ENCODE measurements around the gene SLC17A6. TPM values are rescaled to one million over a fixed set of nuclear protein-coding genes. Genes with fewer than 3 reads are reported as not detected.

Gene SLC17A6
- total RNA-seq, 1 experiment from 2014 or later = not detected

- intact Hi-C loops (cut with micrococcal nuclease) = loop anchor here (2.0 kb wide), 1 partner anchor 293 kb away; the partner anchor contains the start of gene FANCF
- H3K27ac Mint-ChIP-seq (ENCODE audit: low read depth, unreplicated experiment) = no peak overlapping the region
- H3K9me3 Mint-ChIP-seq (ENCODE audit: unreplicated experiment) = no peaks in the 10 kb centered on the region
- H3K4me3 Mint-ChIP-seq (ENCODE audit: unreplicated experiment) = no peak overlapping the region
- CTCF ChIA-PET = interaction anchor here (0.6 to 1.4 kb wide), 4 partner anchors 10 to 456 kb away, joined by 3 read pairs; no protein-coding TSS in a partner anchor
- peaks cover 49% of the 10 kb centered on the region for H3K27me3 Mint-ChIP-seq (ENCODE audit: insufficient read depth, unreplicated experiment)
- no peaks in the 10 kb centered on the region for H3K4me1 Mint-ChIP-seq (ENCODE audit: insufficient read depth, unreplicated experiment)
- POLR2A ChIA-PET = no interaction called here
- TF ChIP-seq CTCF (IDR thresholded peaks at IDR 0.05; ENCODE audit: unreplicated experiment) = no peak
- DNase-seq (ENCODE audit: unreplicated experiment) = no peak
- BruUV-seq (replicated peaks) = no TSS peak
- H3K36me3 Mint-ChIP-seq (ENCODE audit: insufficient read depth, unreplicated experiment) = no peaks in the 10 kb centered on the region
Measured at GRCh38 chr11:22331771-22332170, 6.4 kb upstream of the SLC17A6 start.

GRCh38 chr11:22336587-22336986, 1.6 kb upstream of the SLC17A6 start:
- BruUV-seq (replicated peaks) = no TSS peak
- Mint-ChIP-seq H3K36me3 (ENCODE audit: insufficient read depth, unreplicated experiment) (peaks cover 5% of the 10 kb centered on the region), H3K4me1 (ENCODE audit: insufficient read depth, unreplicated experiment) (no peaks in the 10 kb centered on the region), H3K27me3 (ENCODE audit: insufficient read depth, unreplicated experiment) (peaks cover 60% of the 10 kb centered on the region), H3K27ac (ENCODE audit: low read depth, unreplicated experiment) (no peak overlapping the region), H3K4me3 (ENCODE audit: unreplicated experiment) (no peak overlapping the region), H3K9me3 (ENCODE audit: unreplicated experiment) (no peaks in the 10 kb centered on the region)
- no peak for DNase-seq (ENCODE audit: unreplicated experiment)
- ChIA-PET CTCF (interaction anchor here (0.5 to 5.6 kb wide), 5 partner anchors 198 to 451 kb away, joined by 3 to 60 read pairs (median 5); no protein-coding TSS in a partner anchor), POLR2A (interaction anchor here (1.4 kb wide), 1 partner anchor 205 kb away, joined by 4 read pairs; no protein-coding TSS in a partner anchor)
- no peak for TF ChIP-seq CTCF (IDR thresholded peaks at IDR 0.05; ENCODE audit: unreplicated experiment)
- intact Hi-C loops (cut with micrococcal nuclease) = no loop called here

GRCh38 chr11:22339611-22340010, 1.4 kb downstream of the SLC17A6 start:
- POLR2A ChIA-PET = no interaction called here
- intact Hi-C loops (cut with micrococcal nuclease) = no loop called here
- peaks cover 88% of the 10 kb centered on the region for H3K27me3 Mint-ChIP-seq (ENCODE audit: insufficient read depth, unreplicated experiment)
- H3K4me3 Mint-ChIP-seq (ENCODE audit: unreplicated experiment) = no peak overlapping the region
- H3K9me3 Mint-ChIP-seq (ENCODE audit: unreplicated experiment) = no peaks in the 10 kb centered on the region
- no TSS peak for BruUV-seq (replicated peaks)
- no peak for TF ChIP-seq CTCF (IDR thresholded peaks at IDR 0.05; ENCODE audit: unreplicated experiment)
- no peak overlapping the region for H3K27ac Mint-ChIP-seq (ENCODE audit: low read depth, unreplicated experiment)
- H3K4me1 Mint-ChIP-seq (ENCODE audit: insufficient read depth, unreplicated experiment) = no peaks in the 10 kb centered on the region
- CTCF ChIA-PET = interaction anchor here (0.7 to 5.6 kb wide), 2 partner anchors 168 to 201 kb away, joined by 3 to 60 read pairs; no protein-coding TSS in a partner anchor
- peaks cover 5% of the 10 kb centered on the region for H3K36me3 Mint-ChIP-seq (ENCODE audit: insufficient read depth, unreplicated experiment)
- no peak for DNase-seq (ENCODE audit: unreplicated experiment)

GRCh38 chr11:22340235-22340634, 2.1 kb downstream of the SLC17A6 start:
- peaks cover 90% of the 10 kb centered on the region for H3K27me3 Mint-ChIP-seq (ENCODE audit: insufficient read depth, unreplicated experiment)
- no peak for TF ChIP-seq CTCF (IDR thresholded peaks at IDR 0.05; ENCODE audit: unreplicated experiment)
- no peak overlapping the region for H3K27ac Mint-ChIP-seq (ENCODE audit: low read depth, unreplicated experiment)
- no peak overlapping the region for H3K4me3 Mint-ChIP-seq (ENCODE audit: unreplicated experiment)
- no TSS peak for BruUV-seq (replicated peaks)
- H3K9me3 Mint-ChIP-seq (ENCODE audit: unreplicated experiment) = no peaks in the 10 kb centered on the region
- ChIA-PET CTCF (no interaction called here), POLR2A (no interaction called here)
- intact Hi-C loops (cut with micrococcal nuclease) = no loop called here
- no peaks in the 10 kb centered on the region for H3K4me1 Mint-ChIP-seq (ENCODE audit: insufficient read depth, unreplicated experiment)
- DNase-seq (ENCODE audit: unreplicated experiment) = no peak
- H3K36me3 Mint-ChIP-seq (ENCODE audit: insufficient read depth, unreplicated experiment) = peaks cover 5% of the 10 kb centered on the region

All from MCF 10A (cell line).